Fibroblast of skin of left quadriceps (primary cell): ENCODE results near the gene TET2.

Source experiments
- DNase-seq, 2 experiments: peaks; one replicate each; pipeline ENCODE4 v3.0.0-alpha.2; 2013; ENCODE audit warnings: low read depth in 2 of 2

The TET2 gene

GRCh38 chr4:105146276-105147015 is at the start of gene TET2:
Gene TET2, plus strand, starts transcription at chr4:105146876. Its CDS starts 87,067 bp downstream, at chr4:105233943.
- DNase-seq: peak; percentile 57 to 59

DNA sequence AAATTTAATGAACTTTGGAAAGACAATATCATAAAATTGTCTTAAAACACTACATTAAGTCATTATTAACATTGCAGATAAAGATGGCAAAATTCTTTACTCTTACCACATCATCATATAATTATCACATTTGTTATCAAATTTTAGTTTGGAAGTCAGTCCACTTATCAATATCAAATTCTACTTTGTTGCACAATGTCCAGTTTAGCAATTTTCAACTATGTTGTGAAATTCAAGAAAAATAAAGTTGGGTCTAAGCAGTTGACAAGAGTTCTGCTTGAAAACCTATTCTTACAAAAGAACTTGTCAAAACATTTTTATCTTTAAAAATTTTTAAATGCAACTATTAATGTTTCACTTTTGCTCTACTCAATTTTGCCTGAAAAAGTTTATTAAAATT is 44.7 kb upstream of the TET2 start:
- no peak for DNase-seq

DNA sequence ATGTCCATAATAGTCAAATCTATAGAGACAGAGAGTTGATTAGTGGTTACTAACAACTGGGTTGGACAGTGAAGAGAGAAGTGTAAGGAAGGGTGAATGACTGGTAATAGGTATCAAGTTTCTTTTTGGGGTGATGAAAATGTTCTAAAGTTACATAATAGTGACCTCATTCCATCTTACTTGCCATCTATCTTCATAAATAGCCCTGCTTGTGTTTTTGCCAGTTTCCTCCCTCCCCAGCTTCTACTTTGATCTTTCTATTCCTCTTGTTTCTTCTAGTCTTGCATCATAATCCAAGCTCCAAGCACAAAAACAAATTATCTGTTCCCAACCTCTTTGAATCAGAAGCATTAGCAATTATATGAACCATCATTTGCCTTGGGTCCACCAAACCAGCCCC is 40.2 kb upstream of the TET2 start:
- no peak for DNase-seq

- DNase-seq: no peak
Observed at GRCh38 chr4:105107095-105107856, 39.4 kb upstream of the TET2 start.

GRCh38 chr4:105108971-105109370 is 37.7 kb upstream of the TET2 start:
- no peak for DNase-seq

- no peak for DNase-seq
Observed at GRCh38 chr4:105112274-105112673, 34.4 kb upstream of the TET2 start.

- DNase-seq: no peak
Observed at GRCh38 chr4:105113800-105114199, 32.9 kb upstream of the TET2 start.

DNA sequence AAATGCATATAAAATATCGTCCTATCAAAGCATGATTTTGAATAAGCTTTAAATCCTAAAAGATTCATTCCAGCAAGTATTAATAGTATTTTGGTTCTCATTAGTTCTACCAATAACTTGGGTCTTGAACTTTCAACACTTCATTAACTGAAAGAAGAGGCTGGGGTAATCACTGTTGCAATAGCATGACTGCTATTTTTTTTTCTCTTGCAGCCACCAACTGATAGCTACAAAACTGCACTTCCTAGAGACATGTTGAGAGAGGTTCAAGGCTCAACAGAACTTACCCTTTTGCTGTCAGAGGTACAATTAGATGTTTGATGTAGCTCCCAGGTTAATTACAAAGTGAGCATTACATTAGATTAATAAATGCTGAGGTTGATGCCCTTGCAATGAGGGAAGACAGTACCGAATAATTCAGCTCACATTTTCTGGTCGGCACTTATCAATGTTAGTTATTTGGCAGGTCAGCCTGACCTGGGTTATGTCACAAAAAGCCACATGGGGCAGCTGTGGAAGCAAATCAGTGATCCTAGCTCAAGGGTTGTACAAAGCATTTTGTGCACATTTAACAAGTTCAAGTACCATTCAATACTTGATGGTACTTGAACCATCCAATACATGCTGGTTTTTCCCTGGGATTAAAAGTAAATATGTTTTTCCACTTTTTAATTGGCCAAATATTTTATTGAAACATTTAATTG is 29.9 kb upstream of the TET2 start:
- no peak for DNase-seq

DNA sequence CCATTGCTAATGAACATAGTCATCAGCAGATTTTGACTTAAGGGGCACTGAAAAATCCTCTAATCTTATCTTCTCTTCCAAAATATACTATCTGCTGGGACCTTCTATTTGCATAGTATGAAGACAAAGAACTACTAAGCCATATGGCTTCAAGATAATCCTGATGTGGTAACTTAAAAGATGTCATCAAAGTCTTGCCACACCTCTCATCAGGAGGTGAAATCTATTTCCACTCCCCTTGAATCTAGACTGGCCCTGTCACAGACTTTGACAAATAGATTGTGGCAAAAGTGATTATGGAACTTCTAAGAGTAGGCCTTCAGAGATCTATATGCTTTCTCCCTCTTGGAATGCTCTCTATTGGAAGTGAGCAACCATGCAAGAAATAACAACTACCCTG is 27.3 kb upstream of the TET2 start:
- DNase-seq: no peak

DNA sequence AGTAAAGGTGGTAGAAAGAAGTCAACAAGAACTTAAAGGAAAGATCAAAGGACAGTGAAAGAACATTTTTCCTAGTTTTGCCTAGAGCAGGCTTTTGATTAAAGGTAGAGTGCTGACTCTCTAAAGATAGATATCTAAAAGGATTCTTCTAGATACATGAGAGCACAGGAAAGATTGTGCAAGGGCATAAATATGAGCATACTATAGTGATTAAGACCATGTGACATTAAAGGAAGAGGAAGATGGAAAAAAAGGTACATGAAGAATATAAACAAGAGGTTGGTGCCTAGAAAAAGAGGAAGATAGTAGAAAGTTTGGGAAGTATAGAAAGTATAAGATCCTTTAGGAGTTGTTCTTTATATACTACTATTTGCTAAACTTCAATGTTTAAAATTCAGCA is 26.1 kb upstream of the TET2 start:
- no peak for DNase-seq

DNA sequence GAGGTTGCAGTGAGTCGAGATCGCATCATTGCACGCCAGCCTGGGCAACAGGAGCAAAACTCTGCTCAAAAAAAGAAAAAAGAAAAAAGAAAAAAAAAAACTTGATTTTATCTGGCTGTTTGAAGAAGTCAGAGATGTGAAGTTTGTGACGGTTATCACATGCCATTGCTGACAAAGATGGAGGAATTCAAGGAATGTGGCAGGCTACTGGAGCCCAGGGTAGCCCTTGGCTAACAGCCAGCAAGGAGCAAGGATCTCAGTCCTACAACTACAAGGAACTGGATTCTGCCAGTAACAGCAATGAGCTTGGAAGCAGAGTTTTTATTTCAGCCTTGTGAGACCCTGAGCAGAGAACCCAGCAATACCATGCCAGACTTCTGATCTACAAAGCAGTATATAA is 24.3 kb upstream of the TET2 start:
- no peak for DNase-seq

GRCh38 chr4:105126311-105127169 is 20.1 kb upstream of the TET2 start:
- DNase-seq: no peak

DNA sequence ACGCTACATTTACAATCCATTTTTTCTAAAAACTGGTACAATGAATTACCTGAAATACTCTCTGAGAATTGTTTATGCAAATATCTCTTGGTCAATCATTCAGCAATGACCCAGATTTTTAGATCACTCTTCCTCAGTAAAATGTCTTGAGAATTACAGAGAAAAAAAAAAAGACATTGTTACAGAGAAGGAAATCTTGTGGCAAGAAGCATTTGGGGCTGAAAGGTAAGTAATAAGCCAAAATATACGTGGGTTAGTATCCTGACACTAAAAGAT is 19.6 kb upstream of the TET2 start:
- no peak for DNase-seq

DNA sequence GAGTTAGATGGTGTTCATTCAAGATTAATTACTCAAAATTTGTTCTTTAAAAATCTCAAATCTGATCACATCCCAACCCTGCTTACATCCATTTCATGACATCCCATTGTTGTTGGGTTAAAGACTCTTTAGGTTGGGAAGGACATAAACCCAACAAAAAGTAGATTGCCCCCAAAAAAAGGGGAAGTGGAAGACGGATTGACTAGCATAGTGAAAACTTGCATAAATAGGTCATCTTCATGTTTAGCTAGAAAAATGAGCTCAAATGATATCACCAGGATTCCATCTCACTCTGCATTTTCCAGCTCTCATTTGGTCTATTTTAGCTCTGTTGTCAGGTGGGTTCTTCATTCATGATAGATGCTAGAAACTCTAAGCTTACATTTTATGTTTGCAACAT is 18.5 kb upstream of the TET2 start:
- DNase-seq: no peak

DNA sequence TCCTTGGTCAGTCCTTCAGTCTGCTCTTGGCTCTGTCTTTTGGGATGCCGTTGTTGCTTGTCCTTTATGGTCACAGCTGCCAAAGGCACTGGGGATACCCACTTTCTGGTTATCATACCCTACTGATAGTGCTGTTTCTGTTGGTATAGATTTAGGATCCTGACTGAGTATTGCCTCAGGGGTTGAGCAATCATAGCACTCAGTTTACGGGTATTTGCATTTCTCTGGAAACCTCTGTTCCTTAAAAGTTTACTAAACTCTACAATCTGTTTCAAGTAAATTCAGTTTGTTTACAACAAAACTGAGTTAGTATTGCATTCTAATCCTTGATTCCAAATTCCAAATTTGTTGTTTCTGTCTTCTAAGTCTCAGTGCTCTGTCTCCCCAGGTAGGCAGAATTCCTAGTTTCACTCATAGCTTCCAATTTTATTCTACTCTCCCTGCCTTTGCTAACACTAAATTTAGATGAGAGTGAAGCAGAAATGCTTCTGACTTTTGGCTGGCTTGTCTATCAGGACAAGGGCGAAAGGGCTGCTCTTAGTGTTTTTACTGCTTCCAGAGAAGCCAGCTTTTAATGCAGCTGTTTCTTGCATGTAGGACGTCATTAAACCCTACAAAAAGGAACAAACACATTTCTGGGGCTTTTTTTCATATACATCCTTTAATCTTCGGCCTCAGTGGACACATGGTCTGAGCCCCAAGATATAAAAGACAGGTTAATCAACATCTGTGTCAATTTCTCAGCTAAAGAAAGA is 17.2 kb upstream of the TET2 start:
- DNase-seq: no peak

- no peak for DNase-seq
Observed at GRCh38 chr4:105130945-105131344, 15.7 kb upstream of the TET2 start.

GRCh38 chr4:105133976-105134375 is 12.7 kb upstream of the TET2 start:
- no peak for DNase-seq

DNA sequence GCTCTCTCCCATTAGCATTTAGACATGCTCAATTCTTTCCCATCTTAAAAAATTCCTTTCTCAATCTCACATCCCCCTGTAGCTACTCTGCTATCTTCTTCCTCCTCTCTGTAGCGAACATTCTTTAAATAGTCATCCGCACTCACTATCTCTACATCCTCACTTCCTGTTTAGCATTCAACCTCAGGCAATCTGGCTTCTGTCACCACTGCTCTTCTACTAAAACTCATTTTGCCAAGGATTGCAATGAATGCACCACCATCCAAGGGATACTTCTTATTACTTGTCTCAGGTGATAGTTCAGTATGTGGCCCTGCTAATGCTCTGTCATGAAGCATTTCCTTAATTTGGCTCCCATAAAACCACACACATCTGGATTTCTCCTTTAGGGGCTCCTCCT is 10.9 kb upstream of the TET2 start:
- DNase-seq: no peak

- no peak for DNase-seq
Observed at GRCh38 chr4:105137121-105137875, 9.4 kb upstream of the TET2 start.

- peak in 1 of 2 experiments; percentile 37 for DNase-seq
Observed at GRCh38 chr4:105139646-105140045, 7.0 kb upstream of the TET2 start.
